HG03025 (cell line): ENCODE measurements around the gene ACOX3.
"Not testable (repeated sequence)": the region's sequence is repeated elsewhere in the genome, so short reads cannot be mapped to it uniquely, and the experiment has no call there.

Experiments used
- ATAC-seq: cut with Tn5 transposase; IDR thresholded peaks from one replicate; pipeline ENCODE4 v1.9.1; 2021; ENCODE audit warnings: mild to moderate bottlenecking, moderate library complexity; ENCODE audit not compliant: unreplicated experiment, low FRiP score

The ACOX3 gene

DNA sequence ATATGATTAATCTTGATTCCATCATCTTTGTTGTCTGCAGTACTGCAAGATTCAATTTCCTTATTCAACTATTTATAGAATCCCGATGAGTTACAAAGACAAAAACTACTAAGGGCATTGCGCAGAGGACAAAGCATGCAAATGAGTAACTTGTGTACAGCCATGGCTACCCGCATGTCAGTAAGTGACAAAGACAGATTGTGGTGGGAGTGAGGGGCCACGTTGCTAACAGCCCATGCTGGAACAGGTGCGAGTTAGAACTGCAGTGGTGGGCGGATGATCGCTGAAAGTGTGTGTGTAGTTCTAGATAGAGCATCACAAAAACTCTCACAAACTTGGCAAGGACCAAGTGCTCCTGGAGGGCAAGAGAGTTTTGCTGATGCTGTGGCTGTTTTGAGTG lies 49.5 kb downstream of the ACOX3 start:
- ATAC-seq: no peak

- no peak for ATAC-seq
Measured at GRCh38 chr4:8390577-8390976, 49.9 kb downstream of the ACOX3 start.

GRCh38 chr4:8388528-8388870 lies 52.0 kb downstream of the ACOX3 start:
- ATAC-seq: no peak

DNA sequence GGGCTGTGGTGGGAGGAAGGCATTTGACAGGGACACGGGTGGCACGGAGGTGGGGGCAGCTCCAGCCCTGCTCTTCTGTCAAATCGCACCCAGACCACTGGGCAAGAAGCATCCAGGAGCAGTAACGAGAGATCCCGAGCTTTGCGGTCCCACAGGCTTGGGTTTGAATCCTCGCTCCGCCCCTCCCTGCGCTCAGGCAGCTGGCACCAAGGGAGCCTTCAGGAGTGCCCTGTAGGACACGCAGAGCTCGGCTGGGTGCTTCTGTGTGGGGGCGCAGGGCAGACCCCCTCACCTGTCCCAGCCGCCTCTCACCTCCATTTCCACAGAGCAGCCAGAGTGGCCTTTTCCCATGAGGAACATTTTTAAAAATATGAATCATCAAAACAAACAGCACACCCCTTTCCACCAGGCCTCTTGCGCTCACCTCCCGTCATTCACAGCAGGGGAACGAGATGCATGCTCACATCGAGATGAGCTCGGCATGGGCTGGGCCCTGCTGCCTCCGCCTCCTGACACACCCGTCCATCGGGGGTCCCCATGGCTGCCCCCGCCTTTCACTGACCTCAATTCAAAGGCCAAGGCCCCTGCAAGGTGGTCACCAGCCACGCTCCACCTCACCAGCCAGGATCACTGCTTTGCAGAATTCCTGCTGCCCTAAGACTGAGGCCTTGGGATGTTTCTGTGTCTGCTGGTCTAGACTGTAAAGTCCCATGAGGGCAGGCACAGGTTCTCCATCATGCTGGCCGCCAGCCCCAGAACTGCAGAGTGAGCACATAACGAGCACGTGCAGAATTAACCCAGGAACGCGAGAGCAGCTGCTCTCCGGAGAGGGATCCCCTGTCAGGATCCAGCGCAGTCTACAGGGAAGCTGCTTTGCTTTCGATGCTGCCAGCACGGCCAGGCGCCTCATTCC lies 52.7 kb downstream of the ACOX3 start:
- ATAC-seq: no peak

- ATAC-seq: no peak
Measured at GRCh38 chr4:8387194-8387593, 53.3 kb downstream of the ACOX3 start.

- ATAC-seq: no peak
Measured at GRCh38 chr4:8386731-8387130, 53.8 kb downstream of the ACOX3 start.

- not testable (repeated sequence) for ATAC-seq
Measured at GRCh38 chr4:8386131-8386530, 54.4 kb downstream of the ACOX3 start.

DNA sequence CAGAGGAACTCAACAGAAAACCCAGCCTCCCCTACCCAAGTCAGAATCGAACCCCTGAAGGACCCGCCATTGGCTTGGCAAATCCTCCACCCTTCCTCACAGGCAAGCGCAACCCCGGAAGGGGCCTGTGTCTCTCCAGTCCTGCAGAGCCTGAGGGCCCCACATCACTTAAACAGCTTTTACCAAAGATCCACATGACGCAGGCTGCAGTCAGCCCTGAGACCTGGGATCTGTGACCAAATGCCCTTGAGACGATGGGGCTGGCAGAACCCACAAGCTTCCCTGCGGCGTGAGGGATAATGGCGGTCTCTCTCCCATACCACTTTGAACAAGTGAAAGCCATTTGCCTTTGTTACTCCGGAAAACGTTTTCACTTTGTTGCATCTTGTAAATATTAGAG lies 54.9 kb downstream of the ACOX3 start:
- no peak for ATAC-seq

- no peak for ATAC-seq
Measured at GRCh38 chr4:8385106-8385505, 55.4 kb downstream of the ACOX3 start.

DNA sequence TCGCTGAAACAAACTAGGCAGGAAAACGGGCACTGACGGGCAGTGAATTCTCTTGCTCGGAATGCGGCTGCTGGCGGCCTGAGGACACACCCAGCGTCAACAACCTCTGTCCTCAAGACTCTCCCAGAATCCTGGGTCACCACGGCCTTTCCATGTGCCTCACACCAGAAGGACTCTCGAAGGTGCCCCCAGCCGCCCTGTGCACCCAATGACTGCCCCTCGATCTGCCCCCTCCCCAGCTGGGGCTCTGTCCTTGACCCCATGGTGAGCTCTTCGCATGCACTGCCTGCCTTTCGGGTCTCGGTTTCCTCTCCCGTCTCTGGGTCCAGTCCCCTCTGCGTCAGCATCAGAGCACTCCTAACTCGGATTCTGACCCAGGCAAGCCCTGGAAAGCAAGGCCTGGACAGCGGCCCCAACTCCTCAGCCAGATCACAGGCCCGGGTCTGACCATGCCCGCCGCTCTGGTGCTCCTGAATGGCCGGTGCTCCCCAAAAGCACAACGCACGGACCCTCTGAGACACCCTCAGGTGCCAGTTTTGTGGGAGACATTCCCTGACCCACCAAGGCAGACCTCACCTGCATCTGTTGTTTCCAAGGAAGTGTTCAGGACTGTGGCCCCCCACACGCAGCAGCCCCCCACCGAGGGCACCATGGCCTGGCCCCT lies 56.0 kb downstream of the ACOX3 start:
- no peak for ATAC-seq

GRCh38 chr4:8383451-8384160 lies 56.9 kb downstream of the ACOX3 start:
- ATAC-seq: no peak

DNA sequence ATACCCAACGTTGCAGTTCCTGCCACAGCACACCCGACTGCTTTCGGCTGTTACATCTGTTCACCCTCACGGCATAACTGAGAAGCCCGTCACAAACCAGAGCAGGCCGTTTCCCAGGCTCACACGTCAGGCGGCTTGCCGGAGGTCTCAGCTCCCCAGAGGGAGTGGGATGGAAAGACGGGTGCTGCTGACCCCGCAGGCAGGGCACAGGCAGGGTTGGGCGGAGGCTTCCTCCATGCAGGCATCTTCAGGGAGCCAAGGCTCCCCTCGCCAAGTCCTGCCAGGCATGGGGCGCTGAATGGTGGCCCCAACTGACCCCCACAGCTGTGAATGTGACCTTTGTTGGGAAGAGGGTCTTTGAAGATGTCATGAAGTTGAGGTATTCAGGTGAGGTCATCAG lies 57.5 kb downstream of the ACOX3 start:
- ATAC-seq: no peak

DNA sequence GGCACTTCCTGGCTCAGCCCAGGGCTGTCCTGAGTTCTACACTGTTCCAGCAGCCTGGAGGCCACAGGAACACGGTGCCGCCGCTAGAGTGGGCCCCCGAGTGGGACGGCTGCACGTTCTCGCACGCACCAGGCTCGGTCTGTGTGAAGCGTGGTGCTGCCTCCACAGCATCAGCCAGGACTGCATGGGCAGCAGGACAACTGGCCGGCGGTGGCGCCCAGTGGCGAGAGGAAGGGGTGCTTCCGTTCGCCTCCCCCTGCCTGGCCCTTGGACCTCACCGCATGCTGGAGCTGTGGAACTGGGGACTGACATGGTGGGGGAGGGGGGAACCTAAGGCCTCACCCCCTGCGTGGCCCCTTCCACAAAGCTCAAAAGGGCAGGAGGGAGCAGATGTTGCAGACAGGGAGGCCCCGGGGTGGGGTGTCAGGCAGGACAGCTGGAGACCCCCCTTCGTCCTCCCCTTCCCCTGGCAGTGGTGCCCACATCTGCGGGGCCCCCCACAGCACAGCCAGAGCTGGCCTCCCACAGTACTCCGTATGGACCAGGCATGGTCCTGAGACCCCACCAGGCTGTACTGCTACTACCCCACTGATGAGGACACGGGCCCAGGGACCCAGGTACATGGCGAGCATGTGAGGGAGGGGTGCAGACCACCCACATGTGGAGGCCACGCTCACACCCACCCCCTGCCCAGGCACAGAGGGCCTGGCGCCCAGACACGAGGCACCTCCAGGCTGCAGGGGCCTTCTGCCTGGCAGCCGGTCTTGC lies 58.5 kb downstream of the ACOX3 start:
- ATAC-seq: no peak

GRCh38 chr4:8380511-8381415 lies 59.8 kb downstream of the ACOX3 start:
- no peak for ATAC-seq

DNA sequence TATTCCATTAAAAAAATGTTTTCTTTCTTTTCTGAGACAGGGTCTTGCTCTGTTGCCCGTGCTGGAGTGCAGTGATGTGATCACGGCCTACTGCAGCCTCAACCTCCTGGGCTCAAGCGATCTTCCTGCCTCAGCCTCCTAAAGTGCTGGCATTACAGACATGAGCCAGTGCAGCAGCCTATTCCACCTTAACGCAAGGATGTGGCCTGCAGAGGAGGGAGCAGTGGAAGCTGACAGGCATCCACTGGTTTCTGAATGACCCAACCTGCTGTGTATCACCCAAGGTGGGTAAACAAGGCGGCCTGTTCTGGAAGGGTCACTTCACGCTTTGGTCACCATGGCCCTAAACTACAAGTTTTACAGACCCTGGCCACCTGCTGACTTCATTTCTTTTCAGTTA lies 60.8 kb downstream of the ACOX3 start:
- no peak for ATAC-seq

GRCh38 chr4:8379281-8379680 lies 61.2 kb downstream of the ACOX3 start:
- no peak for ATAC-seq

GRCh38 chr4:8378776-8379175 lies 61.7 kb downstream of the ACOX3 start:
- ATAC-seq: no peak

GRCh38 chr4:8378101-8378724 lies 62.3 kb downstream of the ACOX3 start:
- ATAC-seq: no peak
